Esophagus squamous epithelium (tissue), 4 donors: Measurements from ENCODE around the gene RNF111.
"Not testable (repeated sequence)": the region's sequence is repeated elsewhere in the genome, so short reads cannot be mapped to it uniquely, and the experiment has no call there.

Experiments
- CTCF ChIP-seq, 6 experiments: fragments of 450-650 bp in 4 of 6; fragments of 200-600 bp in 2 of 6; sonication (generic) in 2 of 6; IDR thresholded peaks; one replicate each; pipeline ENCODE4 v1.5.1; 2016 to 2019; ENCODE audit warnings: antibody characterized with exemption in 6 of 6, mild to moderate bottlenecking in 4 of 6, moderate library complexity in 4 of 6
- POLR2A ChIP-seq, 4 donors: fragments of 450-650 bp; IDR thresholded peaks; one replicate each; pipeline ENCODE4 v1.6.1; 2017; ENCODE audit warnings: antibody characterized with exemption in 4 of 4, mild to moderate bottlenecking in 4 of 4, moderate library complexity in 3 of 4

DNA sequence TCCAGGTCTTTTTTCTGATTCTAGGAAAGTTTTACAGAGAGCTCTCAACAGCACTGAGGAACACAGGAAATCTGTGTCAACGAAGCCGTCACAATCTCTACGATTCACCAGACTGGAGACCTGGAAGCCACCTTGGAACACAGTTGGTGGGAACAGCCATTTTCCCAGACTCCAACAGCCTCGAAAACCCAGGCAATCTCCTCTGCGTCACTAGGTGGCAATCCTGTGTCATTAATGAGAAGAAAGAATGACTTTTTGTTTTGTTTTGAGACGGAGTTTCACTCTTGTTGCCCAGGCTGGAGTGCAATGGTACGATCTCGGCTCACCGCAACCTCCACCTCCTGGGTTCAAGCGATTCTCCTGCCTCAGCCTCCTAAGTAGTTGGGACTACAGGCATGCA, 157.1 kb downstream of the RNF111 start:
- TF ChIP-seq POLR2A (IDR thresholded peaks at IDR 0.05): not testable (repeated sequence)
- TF ChIP-seq CTCF (IDR thresholded peaks at IDR 0.05): peak in 3 of 6 experiments; percentile 11 to 34 (median 16)
